HL-60 (cell line): Measurements from ENCODE around the gene ZNF41.
"Not testable (repeated sequence)": the region's sequence is repeated elsewhere in the genome, so short reads cannot be mapped to it uniquely, and the experiment has no call there.

Experiments used
- DNase-seq, 2 experiments: peaks; one replicate each; pipeline ENCODE4 v3.0.0-alpha.2; 2010 to 2020; ENCODE audit warnings: low read depth in 1 of 2, low spot score in 1 of 2
- H3K27ac ChIP-seq: fragments of 250-450 bp; sonication (Bioruptor Pico); replicated peaks from 2 replicates; pipeline ENCODE4 v1.5.1; 2020; ENCODE audit warnings: mild to moderate bottlenecking, moderate library complexity
- H3K27me3 ChIP-seq: fragments of 250-450 bp; sonication (Bioruptor Pico); 2 replicates; pipeline ENCODE4 v1.5.1; 2021; ENCODE audit warnings: mild to moderate bottlenecking, moderate library complexity; ENCODE audit not compliant: insufficient read depth, poor library complexity, severe bottlenecking
- H3K4me3 ChIP-seq: replicated peaks from 2 replicates; pipeline ENCODE4 v1.5.1; 2011; ENCODE audit warnings: mild to moderate bottlenecking, control low read depth, low read length; ENCODE audit not compliant: insufficient read depth
- CTCF ChIP-seq: IDR thresholded peaks from one replicate; pipeline ENCODE4 v1.5.1; 2011; ENCODE audit warnings: low read length, control low read depth, inconsistent platforms; ENCODE audit not compliant: insufficient read depth
- GABPA ChIP-seq: IDR thresholded peaks from 2 replicates; pipeline ENCODE4 v1.6.1; 2012; ENCODE audit warnings: low read depth
- POLR2AphosphoS5 ChIP-seq: IDR thresholded peaks from 2 replicates; pipeline ENCODE4 v1.6.1; 2012; ENCODE audit warnings: low read depth
- REST ChIP-seq: IDR thresholded peaks from 2 replicates; pipeline ENCODE4 v1.6.1; 2012; ENCODE audit warnings: low read depth; ENCODE audit not compliant: insufficient replicate concordance
- SPI1 ChIP-seq: IDR thresholded peaks from 2 replicates; pipeline ENCODE4 v1.6.1; 2012; ENCODE audit warnings: low read depth, mild to moderate bottlenecking, borderline replicate concordance

The ZNF41 gene

GRCh38 chrX:47499293-47499692 lies 16.3 kb upstream of the ZNF41 start:
- Histone ChIP-seq H3K27me3 (no peaks in the 10 kb centered on the region), H3K4me3 (no peak overlapping the region), H3K27ac (no peak overlapping the region)
- TF ChIP-seq SPI1 (no peak), REST (no peak), POLR2AphosphoS5 (no peak), CTCF (no peak), GABPA (no peak)
- no peak for DNase-seq

- Histone ChIP-seq H3K4me3 (no peak overlapping the region), H3K27me3 (no peaks in the 10 kb centered on the region), H3K27ac (no peak overlapping the region)
- no peak for DNase-seq
- no peak for TF ChIP-seq SPI1
- TF ChIP-seq GABPA: no peak
- TF ChIP-seq CTCF: no peak
- no peak for TF ChIP-seq REST
- TF ChIP-seq POLR2AphosphoS5: no peak
These were observed 15.4 kb upstream of the ZNF41 start for GRCh38 chrX:47498411-47498810.

GRCh38 chrX:47497271-47497888 lies 14.4 kb upstream of the ZNF41 start:
- H3K27ac ChIP-seq: no peak overlapping the region
- H3K27me3 ChIP-seq: no peaks in the 10 kb centered on the region
- no peak for TF ChIP-seq REST
- H3K4me3 ChIP-seq: no peak overlapping the region
- DNase-seq: no peak

GRCh38 chrX:47492133-47492532 lies 9.1 kb upstream of the ZNF41 start:
- H3K27me3 ChIP-seq, H3K4me3 ChIP-seq, DNase-seq: not testable (repeated sequence)

More at GRCh38 chrX:47492133-47492532, 9.1 kb upstream of the ZNF41 start:
- not testable (repeated sequence) for H3K27ac ChIP-seq
